HG03571 (cell line): ENCODE data around the gene MBD6.

Source experiments
- ATAC-seq: cut with Tn5 transposase; IDR thresholded peaks from one replicate; pipeline ENCODE4 v1.9.1; 2021; ENCODE audit not compliant: unreplicated experiment

Gene MBD6

DNA sequence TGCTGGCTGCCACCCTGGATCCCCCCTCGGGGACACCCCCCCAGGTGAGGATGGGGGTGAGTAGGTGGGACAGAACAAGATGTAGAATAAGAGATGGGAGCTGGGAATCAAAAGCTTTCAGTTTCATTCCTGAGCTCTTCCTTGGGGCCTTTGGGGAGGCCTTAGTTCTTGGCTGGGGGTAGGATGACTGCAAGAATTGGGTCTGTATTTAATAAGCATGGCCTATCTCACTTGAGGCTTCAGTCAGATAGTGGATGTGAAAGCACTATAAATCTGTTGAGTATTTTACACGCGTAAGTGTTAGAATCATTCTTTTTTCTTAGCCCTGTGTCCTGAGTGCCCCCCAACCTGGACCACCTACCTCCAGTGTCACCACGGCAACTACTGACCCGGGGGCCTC is 4.6 kb downstream of the MBD6 start:
- ATAC-seq, result no peak

- ATAC-seq, result no peak
Observed at GRCh38 chr12:57528176-57528575, 5.6 kb downstream of the MBD6 start.

DNA sequence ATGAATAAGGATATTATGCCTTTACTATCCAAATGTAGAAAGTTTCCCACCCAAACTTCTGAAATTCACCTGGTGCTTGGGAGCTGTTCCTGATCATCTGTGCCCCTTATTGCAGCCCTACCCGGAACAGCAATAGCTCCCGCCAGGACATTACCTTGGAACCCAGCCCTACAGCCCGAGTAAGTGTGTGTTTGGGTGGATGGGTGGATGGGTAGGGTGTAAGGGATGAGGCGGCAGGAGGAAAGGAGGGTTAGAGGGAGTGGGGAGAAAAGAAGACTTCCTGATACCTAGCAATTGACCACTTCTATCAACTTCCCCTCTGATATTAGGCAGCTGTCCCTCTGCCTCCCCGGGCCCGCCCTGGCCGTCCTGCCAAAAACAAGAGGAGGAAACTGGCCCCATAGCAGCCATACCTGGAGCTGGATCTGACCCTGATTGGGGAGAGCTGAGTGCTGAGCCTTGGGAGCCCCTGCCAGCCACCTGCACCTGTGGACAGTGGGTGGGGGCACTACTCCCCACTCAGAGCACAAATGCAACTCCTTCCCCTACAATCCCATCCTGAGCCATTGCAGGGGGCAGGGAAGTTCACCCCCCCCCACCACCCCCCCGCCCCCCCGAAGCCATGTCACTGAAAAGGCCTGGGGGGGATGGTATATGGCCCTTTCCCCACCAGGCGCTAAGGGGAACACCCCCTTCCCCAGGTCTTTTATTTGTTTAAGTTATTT is 6.4 kb downstream of the MBD6 start:
- no peak for ATAC-seq

DNA sequence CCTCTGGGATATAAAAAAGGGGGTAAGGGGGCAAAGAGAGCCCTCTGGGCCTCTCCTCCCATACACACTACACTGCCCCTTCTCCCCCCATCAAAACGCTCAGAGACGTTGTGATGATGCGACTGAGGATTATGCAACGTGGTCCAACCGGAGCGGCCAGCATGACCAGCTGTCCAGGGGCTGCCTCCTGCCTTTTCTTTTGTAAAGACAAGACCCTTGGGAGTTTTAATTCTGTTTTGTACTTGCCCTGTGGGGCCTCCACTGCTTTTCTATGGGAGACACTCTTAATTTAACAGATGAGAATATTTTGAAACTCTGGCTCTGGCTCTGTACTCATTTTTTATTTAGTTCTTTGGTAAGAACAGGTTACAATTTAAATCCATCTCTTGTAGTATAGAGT is 7.2 kb downstream of the MBD6 start:
- no peak for ATAC-seq

DNA sequence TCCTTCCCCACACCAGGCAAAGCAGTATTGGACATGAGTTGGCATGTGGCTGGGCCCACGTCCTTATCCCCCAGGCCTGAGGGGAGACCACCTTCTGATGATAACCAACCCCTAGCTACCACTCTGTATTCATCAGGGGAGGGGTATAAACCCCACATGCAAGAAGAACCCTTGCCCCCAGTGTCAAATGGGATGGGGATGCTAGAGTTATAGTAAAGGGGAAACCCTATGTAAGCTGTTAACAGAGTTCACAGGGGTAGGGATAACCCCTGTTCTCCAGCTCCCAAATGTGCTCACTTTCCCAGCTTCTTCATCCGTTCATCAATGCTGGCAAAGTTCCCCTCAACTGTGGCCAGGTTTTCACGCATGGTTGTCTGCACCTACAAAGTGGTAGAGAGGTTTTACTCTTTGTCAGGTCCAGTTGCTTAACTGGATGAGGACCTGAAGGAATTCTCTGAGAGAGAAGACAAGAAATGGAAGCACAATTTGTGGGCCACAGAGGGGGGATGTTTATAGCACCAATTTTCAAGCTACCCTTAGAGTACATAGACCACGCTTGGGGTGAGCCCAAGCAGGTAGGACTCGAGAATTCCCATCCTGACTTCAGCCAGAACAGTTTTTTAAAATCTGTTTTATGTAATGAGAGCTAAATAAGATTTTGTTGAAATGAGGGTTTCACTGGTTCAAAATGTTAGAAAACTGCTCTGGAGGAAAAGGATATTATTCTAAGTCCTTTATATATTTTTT is 7.9 kb downstream of the MBD6 start:
- no peak for ATAC-seq

DNA sequence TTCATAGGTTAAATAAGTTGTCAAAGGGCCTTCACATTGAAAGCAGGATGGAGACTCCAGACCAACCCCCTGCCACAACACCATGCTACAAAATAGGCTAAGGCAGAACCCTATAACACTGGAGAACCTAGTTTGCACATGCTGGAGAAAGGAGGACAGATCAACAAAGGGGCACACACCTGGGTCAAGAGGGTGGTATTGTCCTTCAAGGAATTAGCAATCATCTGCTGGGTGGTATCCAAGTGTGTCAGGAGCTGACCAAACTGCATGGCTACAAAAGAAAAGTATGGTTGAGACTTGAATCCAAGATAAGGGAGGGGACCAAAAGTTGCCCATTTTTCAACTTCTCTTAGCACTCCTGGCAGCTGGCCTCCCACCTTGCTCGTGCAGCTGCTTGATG is 9.2 kb downstream of the MBD6 start:
- ATAC-seq, result no peak

GRCh38 chr12:57533108-57533507 is 10.5 kb downstream of the MBD6 start:
- ATAC-seq, result no peak

GRCh38 chr12:57534250-57534649 is 11.6 kb downstream of the MBD6 start:
- no peak for ATAC-seq

DNA sequence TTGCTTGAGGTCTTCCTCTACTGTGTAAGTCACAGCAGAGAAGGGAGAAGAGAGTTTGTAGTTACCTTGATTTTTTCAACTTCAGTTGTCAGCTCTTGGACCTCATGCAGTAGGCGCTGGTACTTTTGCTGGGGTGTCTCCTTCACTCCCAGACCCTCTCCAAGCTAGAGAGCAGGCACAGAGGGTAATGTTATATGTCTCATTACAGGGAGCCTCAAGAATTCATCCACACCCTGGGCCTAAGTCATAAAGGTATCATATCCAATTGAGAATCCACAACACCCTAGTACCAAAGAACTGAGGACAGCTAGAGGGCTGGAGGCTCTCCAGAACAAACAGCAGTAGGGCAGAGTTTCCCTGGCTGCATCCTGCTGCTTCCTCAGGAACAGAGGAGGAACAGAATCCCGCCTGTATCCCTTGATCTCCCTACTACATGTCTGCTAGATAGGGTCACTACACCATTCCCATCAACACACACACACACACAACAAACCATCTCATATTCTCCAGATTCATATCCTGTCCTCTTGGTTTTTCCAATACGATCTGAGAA is 12.4 kb downstream of the MBD6 start:
- ATAC-seq, result no peak

- no peak for ATAC-seq
Observed at GRCh38 chr12:57535764-57536596, 13.4 kb downstream of the MBD6 start.

DNA sequence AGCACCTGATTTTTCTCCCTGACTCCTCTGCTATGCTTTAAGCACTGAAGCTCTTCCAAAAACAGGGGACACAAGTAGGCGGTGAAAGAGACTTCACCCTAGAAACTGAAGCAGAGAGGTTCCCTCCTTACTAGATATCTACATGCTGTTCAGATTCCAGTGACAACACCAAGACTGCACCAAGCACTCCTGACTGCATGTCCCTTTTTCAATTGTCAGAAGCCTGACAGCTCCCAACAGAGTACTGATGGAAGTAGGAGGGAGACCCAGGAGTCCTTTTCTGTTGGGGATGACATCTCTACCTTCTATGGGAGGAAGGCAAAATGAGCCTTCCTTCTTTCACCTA is 13.9 kb downstream of the MBD6 start:
- ATAC-seq, result no peak

DNA sequence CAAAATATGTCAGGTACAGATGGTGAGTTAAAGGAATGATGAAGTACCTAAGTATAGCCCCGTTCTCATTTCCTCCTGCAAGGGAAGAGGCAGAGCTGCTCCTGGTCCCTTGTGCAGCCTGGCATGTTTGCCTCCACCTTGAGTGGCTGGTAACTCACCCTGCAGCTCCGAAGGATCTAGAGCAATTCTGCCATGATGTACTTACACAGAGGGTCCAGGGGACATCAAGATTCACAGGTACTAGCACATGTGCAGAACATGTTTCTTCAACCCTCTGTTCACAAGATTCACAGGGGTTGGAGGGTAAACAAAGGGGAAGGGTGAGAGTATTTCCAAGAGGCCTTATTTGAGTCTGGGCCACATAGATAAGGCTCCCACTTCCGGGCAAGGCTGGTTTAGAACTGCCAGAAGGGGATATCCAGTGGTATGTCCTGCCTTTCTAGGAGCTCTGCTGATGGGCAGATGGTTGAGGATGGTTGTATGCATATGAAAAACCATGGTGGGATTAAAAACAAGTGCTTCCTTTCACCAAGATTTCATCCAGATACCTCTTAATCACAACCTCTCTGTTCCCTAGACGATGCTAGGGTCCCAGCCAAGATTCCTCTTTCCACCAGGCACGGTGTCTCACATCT is 16.6 kb downstream of the MBD6 start:
- ATAC-seq, result no peak

- no peak for ATAC-seq
Observed at GRCh38 chr12:57541001-57541400, 18.4 kb downstream of the MBD6 start.

- ATAC-seq, result no peak
Observed at GRCh38 chr12:57541717-57542116, 19.1 kb downstream of the MBD6 start.

DNA sequence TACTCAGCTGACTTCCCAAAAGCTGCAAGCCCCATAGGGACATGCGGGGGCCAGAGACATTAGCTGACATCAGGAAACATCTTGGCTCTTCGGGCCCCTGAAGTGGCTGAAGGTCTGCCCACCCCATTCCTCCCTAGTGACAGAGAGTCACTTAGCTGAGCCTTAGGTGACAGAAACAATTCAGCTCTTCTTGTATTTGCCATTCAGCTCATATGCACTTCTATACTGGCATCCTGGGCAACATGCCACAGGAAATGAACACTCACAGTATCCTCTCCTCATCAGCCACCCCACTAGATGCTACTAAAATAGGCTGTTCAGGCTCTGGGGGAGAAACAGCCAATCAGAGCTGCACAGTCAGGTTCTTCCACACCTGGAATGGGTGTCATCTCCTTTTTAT is 21.0 kb downstream of the MBD6 start:
- no peak for ATAC-seq

DNA sequence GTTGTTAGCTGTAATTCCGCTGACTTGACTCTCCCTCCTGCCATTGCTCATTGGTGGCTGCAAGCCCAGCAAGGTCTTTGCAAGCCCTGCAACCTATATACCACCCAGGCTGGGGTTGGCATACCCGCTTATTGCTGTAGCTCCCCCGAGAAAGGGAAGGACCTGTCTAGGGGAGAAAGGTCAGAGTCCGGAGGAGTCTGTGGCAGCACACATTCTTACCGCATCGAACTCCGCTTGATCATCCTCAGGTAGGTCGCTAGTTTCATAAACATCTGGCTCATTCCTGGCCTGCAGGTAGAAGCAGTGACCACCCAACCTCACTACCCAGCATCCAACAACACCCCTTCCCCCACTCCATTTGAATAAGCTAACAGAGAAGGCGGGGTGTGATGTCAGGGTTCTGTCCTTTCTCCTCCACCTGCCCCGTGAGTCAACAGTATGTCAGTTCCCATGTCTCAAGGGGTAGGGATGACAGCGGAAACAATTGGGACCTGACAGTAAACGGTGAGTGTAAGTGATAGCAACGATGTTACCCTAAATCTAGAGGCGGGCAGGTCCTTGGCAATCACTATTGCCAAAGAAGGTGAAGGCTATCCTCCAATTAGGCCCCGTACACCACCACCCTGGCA is 23.3 kb downstream of the MBD6 start:
- ATAC-seq, result no peak

DNA sequence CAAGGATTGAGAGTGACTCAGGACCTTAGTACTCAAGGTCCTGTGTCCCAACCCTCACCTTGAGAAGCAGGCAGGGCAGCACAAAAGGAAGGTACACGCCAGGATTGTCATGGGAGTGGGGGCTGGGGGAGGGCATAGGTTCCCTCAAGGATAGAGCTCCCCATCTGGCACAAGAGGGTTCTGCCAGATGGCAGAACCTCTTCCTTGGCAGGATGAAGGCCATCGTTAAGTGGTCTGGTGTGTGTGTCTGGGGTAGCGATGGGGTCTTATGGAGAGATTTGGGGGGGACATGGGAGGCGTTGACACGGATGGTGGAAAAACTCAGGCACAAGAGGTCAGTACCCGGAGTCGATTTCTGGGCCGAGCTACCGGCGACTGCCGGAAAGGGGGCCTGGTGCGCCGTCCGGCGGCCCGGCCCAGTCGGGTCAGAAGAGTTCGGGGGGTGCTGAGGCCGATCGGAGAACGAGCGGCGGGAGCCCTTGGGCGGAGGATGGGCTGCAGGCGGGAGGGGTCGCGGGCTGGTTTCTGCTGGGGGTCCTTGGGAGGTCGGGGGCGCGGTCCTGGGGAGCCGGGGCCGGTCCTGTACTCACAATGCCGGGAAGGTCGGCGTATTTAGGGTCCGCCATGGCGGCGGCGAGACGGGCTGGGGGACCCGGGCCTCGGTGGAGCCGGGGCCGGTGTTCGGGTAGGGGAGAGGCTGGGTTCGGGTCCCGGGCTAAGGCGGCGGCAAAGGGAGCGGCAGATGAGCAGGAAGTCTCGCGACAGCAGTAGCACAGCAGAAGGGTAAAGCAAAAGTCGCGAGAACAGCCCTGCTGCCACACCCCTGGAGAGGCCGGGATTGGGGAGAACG is 24.0 kb downstream of the MBD6 start, which contains the start of gene DCTN2:
Gene DCTN2 (minus strand): TSS at position 755 of the 850 bp plus-strand sequence. CDS start 129 bp downstream, at position 626.
- ATAC-seq, result peak; percentile 97

DNA sequence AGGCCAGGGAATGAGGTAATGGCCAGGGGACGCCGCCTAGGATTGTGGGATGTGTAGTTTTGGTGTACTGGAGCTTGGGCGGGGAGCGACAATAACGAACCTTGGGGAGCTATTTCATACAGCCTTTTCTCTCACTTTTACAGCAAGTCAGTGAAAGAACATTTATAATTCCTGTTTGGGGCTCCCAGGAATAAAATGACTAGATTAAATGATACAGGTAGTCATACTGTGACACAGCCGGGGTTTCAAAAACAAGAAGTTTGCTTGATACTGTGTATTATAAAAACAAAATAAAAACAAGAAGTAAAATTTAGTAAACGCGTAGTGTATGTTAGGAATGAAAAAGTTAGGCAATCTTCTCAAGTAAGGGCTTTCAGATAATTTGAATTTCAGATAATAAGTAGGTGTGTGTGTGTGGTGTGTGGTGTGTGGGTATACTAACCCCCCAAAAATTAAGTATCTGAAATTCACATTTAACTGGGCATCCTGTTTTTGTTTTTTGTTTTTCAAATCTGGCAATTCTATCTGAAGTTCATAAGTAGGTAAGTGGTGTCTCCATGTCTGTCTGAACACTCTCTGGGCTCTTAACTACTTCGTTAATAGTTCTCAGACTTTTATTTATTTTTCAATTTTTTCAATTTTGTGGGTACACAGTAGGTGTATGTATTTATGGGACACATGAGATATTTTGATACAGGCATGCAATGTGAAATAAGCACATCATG is 24.8 kb downstream of the MBD6 start:
- no peak for ATAC-seq

GRCh38 chr12:57548013-57548315 is 25.3 kb downstream of the MBD6 start:
- ATAC-seq, result no peak
